AG04450 (cell line): ENCODE measurements around the gene IRX2. TPM values are rescaled to one million over a fixed set of nuclear protein-coding genes. Genes with fewer than 3 reads are reported as not detected.

Experiments
- CTCF ChIA-PET: fragments of 300-600, 350-600 bp; formaldehyde crosslinking; extraction: SDS; loops from one replicate; lab custom pipeline; 2022; ENCODE audit warnings: antibody characterized with exemption, inconsistent platforms; lab: Charles Lee
- POLR2A ChIA-PET: fragments of 350-600 bp; formaldehyde crosslinking; extraction: SDS; loops from one replicate; lab custom pipeline; 2021; ENCODE audit warnings: antibody characterized with exemption, inconsistent platforms; lab: Yijun Ruan, JAX
- DNase-seq: peaks from one replicate; pipeline ENCODE4 v3.0.0-alpha.2; 2011; ENCODE audit warnings: low read depth, low spot score
- H3K27ac ChIP-seq: one replicate; pipeline ENCODE4 v1.5.1; 2012; ENCODE audit warnings: low read depth, low read length, control low read depth
- H3K27me3 ChIP-seq: one replicate; pipeline ENCODE4 v1.6.0; 2012; ENCODE audit warnings: low read length; ENCODE audit not compliant: control insufficient read depth, insufficient read depth
- H3K4me3 ChIP-seq: 2 replicates; pipeline ENCODE4 v1.5.1; 2011; ENCODE audit warnings: mild to moderate bottlenecking, low read depth, low read length, control low read depth
- H3K9me3 ChIP-seq: 2 replicates; pipeline ENCODE4 v1.5.1; 2012; ENCODE audit warnings: low read length; ENCODE audit not compliant: control insufficient read depth, insufficient read depth
- CTCF ChIP-seq: IDR thresholded peaks from 2 replicates; pipeline ENCODE4 v1.5.1; 2011; ENCODE audit warnings: low read depth, low read length, control low read depth, inconsistent platforms
- polyA plus RNA-seq: library from polyadenylated mRNA; depleted of rRNA; stranded (reverse); fragments of >200 nt; gene quantifications from 2 replicates; pipeline ENCODE4 v1.2.3, GENCODE V29; 2011

Gene IRX2
- polyA plus RNA-seq, 1 experiment = not detected

GRCh38 chr5:2710910-2711309, 40.6 kb downstream of the IRX2 start:
- Histone ChIP-seq H3K9me3 (peaks cover 58% of the 10 kb centered on the region), H3K27me3 (no peaks in the 10 kb centered on the region), H3K27ac (no peak overlapping the region), H3K4me3 (no peak overlapping the region)
- CTCF ChIA-PET = no interaction called here
- no peak for TF ChIP-seq CTCF
- POLR2A ChIA-PET = no interaction called here
- no peak for DNase-seq

- Histone ChIP-seq H3K27ac (no peak overlapping the region), H3K4me3 (no peak overlapping the region), H3K27me3 (no peaks in the 10 kb centered on the region), H3K9me3 (peaks cover 58% of the 10 kb centered on the region)
- CTCF ChIA-PET = no interaction called here
- TF ChIP-seq CTCF = no peak
- POLR2A ChIA-PET = no interaction called here
- DNase-seq = no peak
Measured at GRCh38 chr5:2709976-2710689, 41.3 kb downstream of the IRX2 start.

GRCh38 chr5:2708751-2709150, 42.7 kb downstream of the IRX2 start:
- DNase-seq = no peak
- CTCF ChIA-PET = no interaction called here
- no peak for TF ChIP-seq CTCF
- Histone ChIP-seq H3K4me3 (no peak overlapping the region), H3K27me3 (no peaks in the 10 kb centered on the region), H3K27ac (no peak overlapping the region), H3K9me3 (peaks cover 58% of the 10 kb centered on the region)
- POLR2A ChIA-PET = no interaction called here

- CTCF ChIA-PET = no interaction called here
Measured at GRCh38 chr5:2708132-2708531, 43.3 kb downstream of the IRX2 start.

More at GRCh38 chr5:2708132-2708531, 43.3 kb downstream of the IRX2 start:
- Histone ChIP-seq H3K27ac (no peak overlapping the region), H3K27me3 (no peaks in the 10 kb centered on the region), H3K4me3 (no peak overlapping the region), H3K9me3 (peaks cover 60% of the 10 kb centered on the region)
- POLR2A ChIA-PET = no interaction called here
- TF ChIP-seq CTCF = no peak
- DNase-seq = no peak
